PC-3 (cell line): ENCODE measurements around the gene P2RX6. TPM values are rescaled to one million over a fixed set of nuclear protein-coding genes. Genes with fewer than 3 reads are reported as not detected.

Source experiments
- ATAC-seq: fragments of 200-7000 bp; cut with Tn5 transposase; 2 replicates; pipeline ENCODE4 v1.9.1; 2020; ENCODE audit warnings: mild to moderate bottlenecking, moderate library complexity
- BruUV-seq: library from RNA; stranded (reverse); fragments of 400-500 nt; replicated peaks from 2 replicates; lab custom pipeline; 2021; lab: Mats Ljungman, UMichigan
- CTCF ChIA-PET: fragments of 300-600 bp; sonication (Branson Sonifier 250); formaldehyde crosslinking; loops from one replicate; lab custom pipeline; 2022; ENCODE audit warnings: antibody characterized with exemption; lab: Charles Lee
- POLR2A ChIA-PET: fragments of 300-600 bp; sonication (Branson Sonifier 250); formaldehyde crosslinking; loops from one replicate; lab custom pipeline; 2022; ENCODE audit warnings: antibody characterized with exemption; ENCODE audit not compliant: unreplicated experiment; lab: Charles Lee
- DNase-seq: peaks from one replicate; pipeline ENCODE4 v3.0.0-alpha.2; 2015
- H2AFZ ChIP-seq: fragments of 300-600 bp; sonication (generic); 2 replicates; pipeline ENCODE4 v1.6.0; 2016; ENCODE audit warnings: antibody characterized with exemption, low read length
- H3F3A ChIP-seq: fragments of 300-600 bp; sonication (generic); one replicate; pipeline ENCODE4 v1.6.0; 2017; ENCODE audit warnings: antibody characterized with exemption, low read length, control low read depth, mild to moderate bottlenecking; ENCODE audit not compliant: unreplicated experiment
- H3K27ac ChIP-seq: fragments of 300-600 bp; sonication (generic); 2 replicates; pipeline ENCODE4 v1.5.1; 2016; ENCODE audit warnings: mild to moderate bottlenecking, low read length
- H3K27me3 ChIP-seq: fragments of 300-600 bp; sonication (generic); 2 replicates; pipeline ENCODE4 v1.6.1; 2016; ENCODE audit warnings: low read length, mixed read lengths
- H3K36me3 ChIP-seq: fragments of 300-600 bp; sonication (generic); 2 replicates; pipeline ENCODE4 v1.6.1; 2016; ENCODE audit warnings: low read depth, mixed run types, low read length, mixed read lengths
- H3K4me1 ChIP-seq: fragments of 300-600 bp; sonication (generic); 2 replicates; pipeline ENCODE4 v1.5.1; 2016; ENCODE audit warnings: low read length; ENCODE audit not compliant: insufficient read depth
- H3K4me2 ChIP-seq: fragments of 300-600 bp; sonication (generic); 2 replicates; pipeline ENCODE4 v1.6.0; 2016; ENCODE audit warnings: low read length
- H3K4me3 ChIP-seq: fragments of 300-600 bp; sonication (generic); 2 replicates; pipeline ENCODE4 v1.5.1; 2016; ENCODE audit warnings: mild to moderate bottlenecking, low read length, mixed read lengths
- H3K79me2 ChIP-seq: fragments of 300-600 bp; sonication (generic); 2 replicates; pipeline ENCODE4 v1.6.1; 2017; ENCODE audit warnings: low read length, mixed read lengths
- H3K9ac ChIP-seq: fragments of 300-600 bp; sonication (generic); 2 replicates; pipeline ENCODE4 v1.6.0; 2016; ENCODE audit warnings: mild to moderate bottlenecking, low read length
- H3K9me2 ChIP-seq: fragments of 300-600 bp; sonication (generic); replicated peaks from 2 replicates; pipeline ENCODE4 v1.6.1; 2016; ENCODE audit warnings: mixed run types, low read length, mixed read lengths
- H3K9me3 ChIP-seq: fragments of 300-600 bp; sonication (generic); 2 replicates; pipeline ENCODE4 v1.6.1; 2016; ENCODE audit warnings: low read length, mixed read lengths
- H4K20me1 ChIP-seq: fragments of 300-600 bp; sonication (generic); 2 replicates; pipeline ENCODE4 v1.6.1; 2016; ENCODE audit warnings: low read length, mixed read lengths
- EZH2 ChIP-seq: fragments of 300-600 bp; sonication (generic); IDR thresholded peaks from one replicate; pipeline ENCODE4 v1.6.1; 2017; ENCODE audit warnings: antibody characterized with exemption, mild to moderate bottlenecking, low read length; ENCODE audit not compliant: unreplicated experiment
- EZH2phosphoT487 ChIP-seq: fragments of 300-600 bp; sonication (generic); IDR thresholded peaks from 2 replicates; pipeline ENCODE4 v1.6.1; 2018; ENCODE audit warnings: mild to moderate bottlenecking, antibody characterized with exemption, low read length, borderline replicate concordance
- intact Hi-C: fragments of 100-400 bp; cut with micrococcal nuclease; formaldehyde crosslinking; loops from 2 replicates; pipeline ENCODE4 v1.9.0; 2023
- total RNA-seq: library from RNA; depleted of rRNA; stranded (reverse); fragments of >200 nt; gene quantifications from 2 replicates; pipeline ENCODE4 v1.2.3, GENCODE V29; 2014
- TF ChIP-seq, protein P1 (sequence below): fragments of 300-600 bp; sonication (generic); conservative IDR thresholded peaks from 2 replicates; pipeline ENCODE4 v1.5.1; 2017; ENCODE audit warnings: antibody characterized with exemption, low read depth, mild to moderate bottlenecking, low read length

Gene P2RX6
- total RNA-seq, 1 experiment from 2014 or later, result 1.1 TPM

DNA sequence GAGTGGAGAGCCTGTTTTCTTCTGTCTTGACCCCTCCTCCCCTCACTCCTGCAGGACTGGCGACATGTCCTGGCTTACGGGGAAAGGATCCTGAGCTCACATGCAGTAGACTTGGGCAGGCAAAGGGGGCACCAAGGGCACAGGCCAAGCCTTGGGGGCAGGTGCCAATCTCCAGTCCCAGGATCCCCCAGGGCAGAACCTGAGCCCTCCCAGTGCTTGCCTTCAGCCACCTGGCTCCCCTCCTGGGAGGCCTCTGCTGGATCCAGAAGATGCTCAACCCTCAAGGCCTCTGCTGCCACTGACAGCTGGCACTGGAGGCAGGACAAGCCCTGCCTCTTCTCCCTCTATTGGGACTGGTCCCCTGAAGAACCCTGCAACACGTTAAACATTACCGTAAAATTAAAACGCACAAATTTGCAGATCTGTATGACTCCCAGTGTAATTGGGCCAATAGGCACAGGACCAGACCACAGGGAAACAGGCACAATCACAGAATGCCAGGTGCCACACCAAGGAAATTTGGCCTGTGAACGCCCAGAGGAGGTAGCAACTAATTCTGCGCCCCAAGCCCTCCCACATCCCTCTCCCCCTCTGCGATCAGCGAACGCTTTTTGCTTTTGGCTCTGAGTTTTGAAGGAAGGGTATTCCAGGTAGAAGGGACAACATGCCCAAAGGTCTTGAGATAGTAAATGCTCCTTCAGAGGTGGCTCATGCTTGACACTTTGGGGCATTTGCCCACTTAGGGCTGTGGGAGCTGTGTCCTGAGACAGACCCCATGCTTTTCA lies 33.8 kb upstream of the P2RX6 start:
- H3K9me3 ChIP-seq, result no peaks in the 10 kb centered on the region
- CTCF ChIA-PET, result no interaction called here
- peaks cover 16% of the 10 kb centered on the region for H3K79me2 ChIP-seq
- peak overlapping the region; percentile 89 for H2AFZ ChIP-seq
- peaks cover 13% of the 10 kb centered on the region for H3K4me1 ChIP-seq
- no peak for ATAC-seq
- no peak for DNase-seq
- no peaks in the 10 kb centered on the region for H4K20me1 ChIP-seq
- peak overlapping the region; percentile 99 for H3K4me2 ChIP-seq
- H3K9ac ChIP-seq, result peak overlapping the region; percentile 88
- H3K27ac ChIP-seq, result peak overlapping the region; percentile 47; the same call in 1 of the 2 replicates
- POLR2A ChIA-PET, result no interaction called here
- intact Hi-C loops, result no loop called here
- no peaks in the 10 kb centered on the region for H3K27me3 ChIP-seq
- H3K9me2 ChIP-seq, result no peaks in the 10 kb centered on the region
- no peaks in the 10 kb centered on the region for H3F3A ChIP-seq
- TF ChIP-seq EZH2 (no peak), EZH2phosphoT487 (no peak)
- TF ChIP-seq, protein P1, sequence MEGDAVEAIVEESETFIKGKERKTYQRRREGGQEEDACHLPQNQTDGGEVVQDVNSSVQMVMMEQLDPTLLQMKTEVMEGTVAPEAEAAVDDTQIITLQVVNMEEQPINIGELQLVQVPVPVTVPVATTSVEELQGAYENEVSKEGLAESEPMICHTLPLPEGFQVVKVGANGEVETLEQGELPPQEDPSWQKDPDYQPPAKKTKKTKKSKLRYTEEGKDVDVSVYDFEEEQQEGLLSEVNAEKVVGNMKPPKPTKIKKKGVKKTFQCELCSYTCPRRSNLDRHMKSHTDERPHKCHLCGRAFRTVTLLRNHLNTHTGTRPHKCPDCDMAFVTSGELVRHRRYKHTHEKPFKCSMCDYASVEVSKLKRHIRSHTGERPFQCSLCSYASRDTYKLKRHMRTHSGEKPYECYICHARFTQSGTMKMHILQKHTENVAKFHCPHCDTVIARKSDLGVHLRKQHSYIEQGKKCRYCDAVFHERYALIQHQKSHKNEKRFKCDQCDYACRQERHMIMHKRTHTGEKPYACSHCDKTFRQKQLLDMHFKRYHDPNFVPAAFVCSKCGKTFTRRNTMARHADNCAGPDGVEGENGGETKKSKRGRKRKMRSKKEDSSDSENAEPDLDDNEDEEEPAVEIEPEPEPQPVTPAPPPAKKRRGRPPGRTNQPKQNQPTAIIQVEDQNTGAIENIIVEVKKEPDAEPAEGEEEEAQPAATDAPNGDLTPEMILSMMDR, result no peak
- no peaks in the 10 kb centered on the region; the same call in 1 of the 2 replicates for H3K36me3 ChIP-seq
- TSS peak; percentile 79 for BruUV-seq
- peak overlapping the region; percentile 80 for H3K4me3 ChIP-seq

DNA sequence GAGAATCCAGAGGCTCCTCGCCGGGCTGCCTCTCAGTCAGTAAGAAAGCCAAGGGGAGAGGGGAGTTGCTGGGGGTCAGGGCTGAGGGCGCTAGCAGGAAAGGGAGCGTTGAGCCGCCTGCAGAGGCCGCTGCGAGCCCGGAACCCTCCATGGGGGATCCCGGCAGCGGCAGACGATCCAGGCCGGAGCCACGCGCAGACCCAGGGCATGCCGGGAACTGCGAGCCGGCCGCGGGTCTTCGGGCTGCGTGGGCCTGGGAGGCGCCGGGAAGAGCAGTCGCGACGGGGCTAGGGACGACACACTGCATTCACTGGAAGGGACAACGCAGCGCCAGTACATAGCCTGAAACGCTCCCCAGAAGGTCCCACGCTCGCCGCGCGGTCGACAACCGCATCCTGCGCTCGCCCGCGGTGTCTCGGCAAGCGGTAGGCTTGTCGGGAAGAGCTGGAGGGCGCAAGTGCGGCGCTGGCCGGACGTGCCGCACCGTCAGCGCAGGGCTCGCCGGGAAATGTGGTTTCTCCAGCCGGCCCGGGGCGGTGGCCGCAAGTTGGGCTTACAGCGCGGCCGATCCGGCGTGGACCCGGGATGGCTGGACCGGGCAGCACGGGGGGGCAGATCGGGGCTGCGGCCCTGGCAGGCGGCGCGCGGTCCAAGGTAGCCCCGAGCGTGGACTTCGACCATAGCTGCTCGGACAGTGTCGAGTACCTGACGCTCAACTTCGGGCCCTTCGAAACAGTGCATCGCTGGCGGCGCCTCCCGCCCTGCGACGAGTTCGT lies 33.0 kb upstream of the P2RX6 start, which contains the start of gene LZTR1:
LZTR1 (plus strand) TSS at position 511 of the 776 bp plus-strand sequence; CDS start at position 586, 75 bp downstream.
- peak; percentile 67 for DNase-seq
- H3K4me1 ChIP-seq, result peaks cover 13% of the 10 kb centered on the region
- H3K4me3 ChIP-seq, result peak within 1 kb of the TSS; percentile 80
- peak; percentile 96 for ATAC-seq
- H3K9ac ChIP-seq, result peak within 1 kb of the TSS; percentile 88
- intact Hi-C loops, result loop anchor here (1.0 kb wide), 1 partner anchor 97 kb away; no protein-coding TSS in a partner anchor
- TF ChIP-seq, protein P1, result peak; percentile 56
- TF ChIP-seq EZH2, result no peak
- TF ChIP-seq EZH2phosphoT487, result no peak
- no peaks in the 10 kb centered on the region for H4K20me1 ChIP-seq
- H3K36me3 ChIP-seq, result no peaks in the 10 kb centered on the region; the same call in 1 of the 2 replicates
- CTCF ChIA-PET, result interaction anchor here (0.6 kb wide), 2 partner anchors 96 to 277 kb away, joined by 4 read pairs; no protein-coding TSS in a partner anchor
- no peaks in the 10 kb centered on the region for H3K27me3 ChIP-seq
- H3K4me2 ChIP-seq, result peak within 1 kb of the TSS; percentile 99
- peak within 1 kb of the TSS; percentile 89 for H2AFZ ChIP-seq
- peak within 1 kb of the TSS; percentile 47 for H3K27ac ChIP-seq
- no TSS peak for BruUV-seq
- POLR2A ChIA-PET, result interaction anchor here (0.6 kb wide), 1 partner anchor 33 kb away, joined by 6 read pairs; no protein-coding TSS in a partner anchor
- no peaks in the 10 kb centered on the region for H3K9me3 ChIP-seq
- no peaks in the 10 kb centered on the region for H3K9me2 ChIP-seq
- no peaks in the 10 kb centered on the region for H3F3A ChIP-seq
- peaks cover 16% of the 10 kb centered on the region for H3K79me2 ChIP-seq
